Neutrophil (primary cell): ENCODE measurements around the gene SNW1.
"Not testable (repeated sequence)": the region's sequence is repeated elsewhere in the genome, so short reads cannot be mapped to it uniquely, and the experiment has no call there.

Experiments used
- H3K27ac ChIP-seq: fragments of 200-600 bp; sonication (generic); 2 replicates; pipeline ENCODE4 v1.5.1; 2016; ENCODE audit warnings: mild to moderate bottlenecking, moderate library complexity
- H3K27me3 ChIP-seq: fragments of 200-600 bp; sonication (generic); 2 replicates; pipeline ENCODE4 v1.6.0; 2016; ENCODE audit warnings: mild to moderate bottlenecking
- H3K36me3 ChIP-seq: fragments of 200-600 bp; sonication (generic); 2 replicates; pipeline ENCODE4 v1.5.1; 2017
- H3K4me1 ChIP-seq, 2 experiments: fragments of 200-600 bp in 1 of 2; sonication (generic) in 1 of 2; 1 replicate in 1 of 2; 2 replicates in 1 of 2; pipeline versions ENCODE4 v1.5.1 to v1.6.1; 2013 to 2016; ENCODE audit warnings: low read depth in 1 of 2, low read length in 1 of 2, mild to moderate bottlenecking in 1 of 2, moderate library complexity in 1 of 2; ENCODE audit not compliant: control insufficient read depth in 1 of 2, insufficient read depth in 1 of 2
- H3K4me3 ChIP-seq, 2 experiments: fragments of 200-600 bp in 1 of 2; sonication (generic) in 1 of 2; 1 replicate in 1 of 2; 2 replicates in 1 of 2; pipeline ENCODE4 v1.5.1; 2013 to 2016; ENCODE audit warnings: low read depth in 1 of 2, low read length in 1 of 2, mild to moderate bottlenecking in 1 of 2, moderate library complexity in 1 of 2
- H3K9me3 ChIP-seq: fragments of 200-600 bp; sonication (generic); 2 replicates; pipeline ENCODE4 v1.5.1; 2016
- TF ChIP-seq, protein P1 (sequence below): fragments of 200-600 bp; sonication (generic); IDR thresholded peaks from 2 replicates; pipeline ENCODE4 v1.5.1; 2016; ENCODE audit warnings: antibody characterized with exemption

SNW1 gene

DNA sequence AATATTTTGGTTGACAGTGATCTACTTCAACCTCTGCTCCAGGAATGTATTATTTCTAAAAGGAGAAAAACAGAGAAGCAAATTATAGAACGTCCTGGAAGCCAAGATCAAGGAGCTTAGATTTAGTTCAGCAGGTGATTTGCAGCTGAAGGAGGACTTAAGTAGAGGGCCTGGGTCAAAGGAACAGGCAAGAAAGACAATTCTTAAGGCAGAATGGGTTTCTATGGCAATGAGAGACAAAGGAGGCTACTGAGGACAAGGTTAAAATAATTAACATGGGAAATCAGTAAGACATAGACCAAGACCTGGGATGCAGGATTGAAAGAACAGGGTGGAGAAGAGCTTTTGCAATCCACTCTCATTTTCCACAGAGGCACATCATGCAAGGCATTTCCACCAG, 2.4 kb upstream of the SNW1 start:
- H3K4me3 ChIP-seq = no peak overlapping the region
- no peaks in the 10 kb centered on the region for H3K27me3 ChIP-seq
- no peaks in the 10 kb centered on the region for H3K9me3 ChIP-seq
- H3K36me3 ChIP-seq = no peaks in the 10 kb centered on the region
- H3K27ac ChIP-seq = no peak overlapping the region
- TF ChIP-seq, protein P1, sequence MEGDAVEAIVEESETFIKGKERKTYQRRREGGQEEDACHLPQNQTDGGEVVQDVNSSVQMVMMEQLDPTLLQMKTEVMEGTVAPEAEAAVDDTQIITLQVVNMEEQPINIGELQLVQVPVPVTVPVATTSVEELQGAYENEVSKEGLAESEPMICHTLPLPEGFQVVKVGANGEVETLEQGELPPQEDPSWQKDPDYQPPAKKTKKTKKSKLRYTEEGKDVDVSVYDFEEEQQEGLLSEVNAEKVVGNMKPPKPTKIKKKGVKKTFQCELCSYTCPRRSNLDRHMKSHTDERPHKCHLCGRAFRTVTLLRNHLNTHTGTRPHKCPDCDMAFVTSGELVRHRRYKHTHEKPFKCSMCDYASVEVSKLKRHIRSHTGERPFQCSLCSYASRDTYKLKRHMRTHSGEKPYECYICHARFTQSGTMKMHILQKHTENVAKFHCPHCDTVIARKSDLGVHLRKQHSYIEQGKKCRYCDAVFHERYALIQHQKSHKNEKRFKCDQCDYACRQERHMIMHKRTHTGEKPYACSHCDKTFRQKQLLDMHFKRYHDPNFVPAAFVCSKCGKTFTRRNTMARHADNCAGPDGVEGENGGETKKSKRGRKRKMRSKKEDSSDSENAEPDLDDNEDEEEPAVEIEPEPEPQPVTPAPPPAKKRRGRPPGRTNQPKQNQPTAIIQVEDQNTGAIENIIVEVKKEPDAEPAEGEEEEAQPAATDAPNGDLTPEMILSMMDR = no peak
- peaks cover 22 to 25% of the 10 kb centered on the region in 2 experiments for H3K4me1 ChIP-seq

DNA sequence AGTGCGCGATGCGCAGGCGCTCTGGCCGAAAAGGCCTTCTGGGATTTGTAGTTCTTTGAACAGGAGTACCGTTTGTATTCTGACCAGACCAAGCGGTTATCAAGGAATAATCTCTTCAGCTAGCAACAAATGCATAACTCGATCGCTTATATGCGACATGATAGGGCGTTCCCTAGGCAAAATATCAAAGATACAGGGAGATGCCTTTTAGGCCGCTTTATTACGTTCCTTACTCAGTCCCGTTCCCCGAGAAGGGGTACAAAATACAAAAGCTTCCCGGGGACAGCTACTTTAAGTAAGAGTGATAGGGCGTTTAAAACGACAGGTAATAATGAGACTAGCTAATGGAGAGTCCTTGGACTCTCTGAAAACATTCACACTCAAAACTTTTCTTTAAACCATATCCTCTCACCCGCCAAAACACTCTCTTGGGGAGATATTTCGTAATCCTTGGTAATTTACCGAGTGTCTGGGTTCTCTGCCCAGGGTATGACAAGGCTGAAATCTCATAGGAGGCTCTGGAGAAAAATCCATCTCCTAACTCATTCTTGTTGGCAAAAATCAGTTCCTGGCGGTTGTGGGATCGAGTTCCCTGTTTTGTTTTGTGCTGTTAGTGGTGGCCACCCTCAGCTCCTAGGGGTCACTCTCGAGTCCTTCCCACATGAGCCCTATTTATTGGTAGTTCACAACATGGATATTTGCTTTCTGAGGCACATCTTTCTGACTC, 412 bp upstream of the SNW1 start:
- peaks cover 22 to 25% of the 10 kb centered on the region in 2 experiments for H3K4me1 ChIP-seq
- H3K27ac ChIP-seq = peak overlapping the region; percentile 85
- H3K9me3 ChIP-seq = no peaks in the 10 kb centered on the region
- peak overlapping the region; percentile 94 to 96 for H3K4me3 ChIP-seq
- TF ChIP-seq, protein P1 = no peak
- peaks cover 3% of the 10 kb centered on the region for H3K36me3 ChIP-seq
- no peaks in the 10 kb centered on the region for H3K27me3 ChIP-seq

DNA sequence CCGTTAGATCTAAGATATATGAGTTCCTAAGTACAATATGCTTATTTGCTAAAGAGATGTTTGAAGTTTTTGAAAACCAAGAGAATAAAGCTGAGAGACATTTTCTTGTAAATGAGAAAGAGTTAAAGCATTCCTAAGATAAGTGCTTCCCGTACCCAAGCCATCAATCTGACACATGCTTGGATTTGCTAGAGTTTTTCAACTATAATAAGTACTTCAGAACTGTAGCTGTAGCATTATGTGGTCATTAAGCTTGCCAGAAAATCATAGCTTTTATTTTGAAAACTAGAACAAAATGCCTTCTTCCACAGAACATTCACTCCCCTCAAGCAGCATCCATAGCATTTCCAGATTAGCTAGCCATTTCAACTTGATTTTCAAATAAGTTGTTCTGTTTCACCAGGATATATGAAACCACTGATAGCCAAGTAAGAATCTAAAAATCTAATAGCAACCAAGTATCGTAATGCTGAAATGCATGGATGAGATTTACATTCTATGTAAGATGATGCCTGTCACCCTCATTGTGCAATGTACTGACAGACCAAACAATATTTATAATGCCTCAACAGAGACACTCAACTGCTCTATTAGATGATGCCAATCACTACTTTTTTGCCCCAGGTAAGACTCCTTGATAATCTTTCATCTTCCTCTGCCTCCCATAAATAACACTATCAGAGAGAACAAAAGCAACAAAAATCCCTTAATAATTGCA, 8.0 kb downstream of the SNW1 start:
- H3K36me3 ChIP-seq = peaks cover 73% of the 10 kb centered on the region
- TF ChIP-seq, protein P1 = no peak
- no peak overlapping the region for H3K27ac ChIP-seq
- no peaks in the 10 kb centered on the region for H3K4me1 ChIP-seq
- H3K4me3 ChIP-seq = no peak overlapping the region
- no peaks in the 10 kb centered on the region for H3K27me3 ChIP-seq
- H3K9me3 ChIP-seq = no peaks in the 10 kb centered on the region

DNA sequence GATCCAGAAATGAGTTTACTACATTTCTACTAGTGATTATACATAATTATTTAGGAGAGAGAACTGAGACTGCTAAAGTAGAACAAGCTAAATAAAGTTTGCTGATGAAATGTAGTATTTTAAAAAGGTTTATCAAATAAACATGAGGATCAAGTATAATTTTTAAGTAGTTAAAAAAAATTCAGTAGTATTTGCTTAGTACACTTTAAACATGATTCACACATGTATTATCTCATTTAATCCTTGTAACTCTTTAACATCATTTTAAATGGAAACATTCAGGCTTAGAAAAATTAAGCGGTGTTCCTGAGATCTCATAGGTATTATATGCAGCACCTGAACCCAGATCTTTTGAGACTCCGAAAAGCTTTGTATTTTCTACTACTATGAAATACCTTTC, 8.7 kb downstream of the SNW1 start:
- peaks cover 80% of the 10 kb centered on the region for H3K36me3 ChIP-seq
- H3K4me1 ChIP-seq = no peaks in the 10 kb centered on the region
- TF ChIP-seq, protein P1 = no peak
- no peaks in the 10 kb centered on the region for H3K27me3 ChIP-seq
- no peaks in the 10 kb centered on the region for H3K9me3 ChIP-seq
- no peak overlapping the region for H3K4me3 ChIP-seq
- no peak overlapping the region for H3K27ac ChIP-seq

DNA sequence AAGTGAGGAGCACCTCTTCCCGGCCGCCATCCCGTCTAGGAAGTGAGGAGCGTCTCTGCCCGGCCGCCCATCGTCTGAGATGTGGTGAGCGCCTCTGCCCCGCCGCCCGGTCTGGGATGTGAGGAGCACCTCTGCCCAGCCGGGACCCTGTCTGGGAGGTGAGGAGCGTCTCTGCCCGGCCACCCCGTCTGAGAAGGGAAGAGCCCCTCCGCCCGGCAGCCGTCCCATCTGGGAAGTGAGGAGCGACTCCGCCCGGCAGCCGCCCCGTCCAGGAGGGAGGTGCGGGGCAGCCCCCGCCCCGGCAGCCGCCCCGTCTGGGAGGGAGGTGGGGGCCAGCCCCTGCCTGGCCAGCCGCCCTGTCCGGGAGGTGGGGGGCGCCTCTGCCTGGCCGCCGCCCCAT, 13.5 kb downstream of the SNW1 start:
- not testable (repeated sequence) for H3K27ac ChIP-seq, H3K27me3 ChIP-seq, H3K9me3 ChIP-seq, H3K4me1 ChIP-seq, H3K4me3 ChIP-seq
- H3K36me3 ChIP-seq = peaks cover 83% of the 10 kb centered on the region

DNA sequence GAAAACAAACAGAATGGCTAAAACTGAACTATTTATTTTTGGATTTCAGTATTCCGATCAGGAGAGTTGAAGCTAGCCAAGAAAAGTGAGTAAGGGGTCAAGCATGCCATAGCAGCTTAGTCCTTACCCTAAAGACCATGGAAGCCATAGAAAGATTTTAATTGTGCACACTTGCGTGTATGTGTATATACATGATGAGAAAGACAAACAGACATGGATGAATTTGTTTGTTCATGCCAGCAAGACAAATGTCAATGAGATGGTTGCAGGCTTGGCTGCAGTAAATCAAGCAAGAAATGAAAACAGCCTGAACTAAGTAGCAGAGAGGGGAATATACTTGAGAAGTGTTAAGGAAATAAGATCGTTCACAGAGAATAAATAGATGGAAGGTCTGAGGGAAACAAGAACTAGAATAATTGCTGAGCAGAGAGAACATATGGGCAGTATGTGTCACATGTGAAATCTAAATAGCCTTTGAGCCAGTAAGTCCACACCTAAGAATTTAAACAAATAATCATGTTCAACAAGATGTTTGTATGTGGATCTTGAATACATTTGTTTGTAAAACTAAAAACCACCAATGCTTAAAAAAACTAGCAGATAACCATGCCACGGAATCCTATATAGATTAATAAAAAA, 14.8 kb downstream of the SNW1 start:
- no peaks in the 10 kb centered on the region for H3K9me3 ChIP-seq
- TF ChIP-seq, protein P1 = no peak
- no peaks in the 10 kb centered on the region for H3K4me1 ChIP-seq
- no peaks in the 10 kb centered on the region for H3K27me3 ChIP-seq
- H3K4me3 ChIP-seq = no peak overlapping the region
- H3K36me3 ChIP-seq = peaks cover 80% of the 10 kb centered on the region
- no peak overlapping the region for H3K27ac ChIP-seq
